ENCODE data around the gene CYP2E1.

- TF ChIP-seq CTCF (IDR thresholded peaks at IDR 0.05; ENCODE audit: low read depth, low read length) = no peak
- TF ChIP-seq POLR2A (IDR thresholded peaks at IDR 0.05; ENCODE audit: extremely low read depth, insufficient read length) = no peak
- no peak for TF ChIP-seq MAX (IDR thresholded peaks at IDR 0.05; ENCODE audit: low read depth, low read length)
Observed at GRCh38 chr10:133532871-133533270, 5.7 kb downstream of the CYP2E1 start.
